Endodermal cell (in vitro differentiated cells): ENCODE data around the gene NPW. TPM values are rescaled to one million over a fixed set of nuclear protein-coding genes. Genes with fewer than 3 reads are reported as not detected.

ENCODE experiments used
- DNase-seq: peaks from one replicate; pipeline ENCODE4 v3.0.0-alpha.2; 2017
- H3K27ac ChIP-seq: 2 replicates; pipeline ENCODE4 v1.5.1; 2013; ENCODE audit warnings: mild to moderate bottlenecking, low read depth, low read length, moderate library complexity
- H3K27me3 ChIP-seq: 2 replicates; pipeline ENCODE4 v1.6.1; 2013; ENCODE audit warnings: mild to moderate bottlenecking, low read length, moderate library complexity; ENCODE audit not compliant: insufficient read depth, control insufficient read depth, poor library complexity, severe bottlenecking
- H3K36me3 ChIP-seq: 2 replicates; pipeline ENCODE4 v1.7.0; 2013; ENCODE audit warnings: mild to moderate bottlenecking, low read length, moderate library complexity; ENCODE audit not compliant: control insufficient read depth, insufficient read depth
- H3K4me1 ChIP-seq: one replicate; pipeline ENCODE4 v1.7.0; 2013; ENCODE audit warnings: low read length; ENCODE audit not compliant: control insufficient read depth, insufficient read depth
- H3K4me3 ChIP-seq: 2 replicates; pipeline ENCODE4 v1.5.1; 2013; ENCODE audit warnings: mild to moderate bottlenecking, low read length, moderate library complexity
- H3K9ac ChIP-seq: 2 replicates; pipeline ENCODE4 v1.6.1; 2013; ENCODE audit warnings: mild to moderate bottlenecking, low read length, moderate library complexity; ENCODE audit not compliant: poor library complexity, severe bottlenecking; ENCODE audit errors: extremely low read depth
- H3K9me3 ChIP-seq: 2 replicates; pipeline ENCODE4 v1.6.1; 2013; ENCODE audit warnings: mild to moderate bottlenecking, low read length, moderate library complexity; ENCODE audit not compliant: control insufficient read depth
- H3K27ac Mint-ChIP-seq: 2 replicates; pipeline ENCODE4 v1.8.0; 2020; ENCODE audit warnings: mixed read lengths
- H3K27me3 Mint-ChIP-seq: 2 replicates; pipeline ENCODE4 v1.8.0; 2021; ENCODE audit warnings: mild to moderate bottlenecking, mixed read lengths; ENCODE audit not compliant: insufficient read depth
- H3K36me3 Mint-ChIP-seq: 2 replicates; pipeline ENCODE4 v1.8.0; 2020; ENCODE audit warnings: low read depth, mixed read lengths
- H3K4me1 Mint-ChIP-seq: 2 replicates; pipeline ENCODE4 v1.8.0; 2020; ENCODE audit warnings: mixed read lengths
- H3K4me3 Mint-ChIP-seq: 2 replicates; pipeline ENCODE4 v1.8.0; 2020; ENCODE audit warnings: mild to moderate bottlenecking, moderate library complexity, mixed read lengths
- H3K9me3 Mint-ChIP-seq: 2 replicates; pipeline ENCODE4 v1.8.0; 2020; ENCODE audit warnings: mild to moderate bottlenecking, mixed read lengths
- CTCF ChIP-seq: fragments of 200-600 bp; sonication (generic); conservative IDR thresholded peaks from 2 replicates; pipeline ENCODE4 v1.5.0; 2021; ENCODE audit warnings: antibody characterized with exemption, mild to moderate bottlenecking
- WGBS, 2 experiments: methylation state at CpG; one replicate each; pipeline versions ENCODE4 v1.1.5 to v1.1.7; 2013; ENCODE audit warnings: missing lambda C conversion rate in 2 of 2, mixed read lengths in 1 of 2; ENCODE audit not compliant: insufficient coverage in 1 of 2, insufficient read length in 1 of 2; 5-methylcytosine and 5-hydroxymethylcytosine counted together
- total RNA-seq, 2 donors: library from RNA; stranded (reverse); fragmentation: NEBNext Ultra II Directional in 1 of 2; extraction: Animal tissue kit (Norgen Biotek cat#: 25700) in 1 of 2; gene quantifications; 2 replicates in 1 of 2; 3 replicates in 1 of 2; pipeline ENCODE4 v1.2.1, GENCODE V29; 2021

NPW gene
- total RNA-seq, 2 donors from 2014 or later: 1.2 to 1.9 TPM

- Mint-ChIP-seq H3K4me3 (no peak overlapping the region), H3K27me3 (peaks cover 22% of the 10 kb centered on the region)
Measured at GRCh38 chr16:2030036-2030435, 10.5 kb downstream of the NPW start.

GRCh38 chr16:2031081-2031577 lies 11.5 kb downstream of the NPW start:
- peaks cover under 1% of the 10 kb centered on the region for H3K27me3 ChIP-seq
- H3K27ac ChIP-seq: no peak overlapping the region
- no peaks in the 10 kb centered on the region for H3K9me3 ChIP-seq
- no peak overlapping the region for H3K4me3 ChIP-seq
- H3K9ac ChIP-seq: no peak overlapping the region
- Mint-ChIP-seq H3K4me3 (no peak overlapping the region), H3K4me1 (peaks cover 4% of the 10 kb centered on the region), H3K27me3 (peaks cover 15% of the 10 kb centered on the region), H3K36me3 (no peaks in the 10 kb centered on the region), H3K9me3 (no peaks in the 10 kb centered on the region), H3K27ac (no peak overlapping the region)
- 93 to 100% methylated on average over 1 to 11 of the region's 11 CpGs for WGBS, 2 experiments
- H3K4me1 ChIP-seq: peaks cover 3% of the 10 kb centered on the region
- peaks cover 5% of the 10 kb centered on the region for H3K36me3 ChIP-seq
- DNase-seq: no peak
- TF ChIP-seq CTCF: no peak

More at GRCh38 chr16:2030036-2030435, 10.5 kb downstream of the NPW start:
- H3K36me3 Mint-ChIP-seq: no peaks in the 10 kb centered on the region
- no peak overlapping the region for H3K27ac Mint-ChIP-seq
- TF ChIP-seq CTCF: no peak
- H3K36me3 ChIP-seq: peaks cover 5% of the 10 kb centered on the region
- no peak overlapping the region for H3K4me3 ChIP-seq
- WGBS, 2 experiments: 81 to 93% methylated on average over 8 to 11 of the region's 11 CpGs
- no peaks in the 10 kb centered on the region for H3K9me3 ChIP-seq
- H3K27me3 ChIP-seq: peaks cover 3% of the 10 kb centered on the region
- DNase-seq: no peak
- no peak overlapping the region for H3K9ac ChIP-seq
- H3K4me1 Mint-ChIP-seq: peaks cover 4% of the 10 kb centered on the region
- H3K27ac ChIP-seq: no peak overlapping the region
- H3K4me1 ChIP-seq: peaks cover 3% of the 10 kb centered on the region
- no peaks in the 10 kb centered on the region for H3K9me3 Mint-ChIP-seq

GRCh38 chr16:2032285-2033056 lies 12.9 kb downstream of the NPW start:
- H3K27ac Mint-ChIP-seq: peak overlapping the region; percentile 84

More at GRCh38 chr16:2032285-2033056, 12.9 kb downstream of the NPW start:
- WGBS, 2 experiments: 89 to 91% methylated on average over 4 to 15 of the region's 15 CpGs
- Histone ChIP-seq H3K4me3 (no peak overlapping the region), H3K27ac (no peak overlapping the region), H3K36me3 (peaks cover 5% of the 10 kb centered on the region), H3K4me1 (peaks cover 3% of the 10 kb centered on the region), H3K9ac (no peak overlapping the region), H3K9me3 (no peaks in the 10 kb centered on the region), H3K27me3 (no peaks in the 10 kb centered on the region)
- Mint-ChIP-seq H3K9me3 (no peaks in the 10 kb centered on the region), H3K4me1 (peaks cover 3% of the 10 kb centered on the region), H3K4me3 (no peak overlapping the region), H3K36me3 (peaks cover 1% of the 10 kb centered on the region), H3K27me3 (peaks cover 13% of the 10 kb centered on the region)
- no peak for TF ChIP-seq CTCF
- DNase-seq: no peak
